Motor neuron (in vitro differentiated cells): Measurements from ENCODE around the gene NDUFA7. TPM values are rescaled to one million over a fixed set of nuclear protein-coding genes. Genes with fewer than 3 reads are reported as not detected.
A peak's percentile ranks its signal among the peaks of the same experiment; 100 is the strongest.
"Not testable (repeated sequence)": the region's sequence is repeated elsewhere in the genome, so short reads cannot be mapped to it uniquely, and the experiment has no call there.

Experiments used
- ATAC-seq, 8 experiments: fragments of 200-7000 bp; cut with Tn5 transposase; replicated peaks in 6 of 8; 2 replicates each; pipeline ENCODE4 v1.8.0; 2021; ENCODE audit warnings: mild to moderate bottlenecking in 8 of 8, moderate library complexity in 8 of 8
- H3K27ac ChIP-seq, 2 donors: fragments of 250-450 bp; sonication (Bioruptor Pico); 2 replicates each; pipeline ENCODE4 v1.9.0; 2021; ENCODE audit warnings: antibody characterized with exemption in 2 of 2, mild to moderate bottlenecking in 2 of 2, moderate library complexity in 1 of 2
- H3K4me1 ChIP-seq, 2 donors: fragments of 250-450 bp; sonication (Bioruptor Pico); replicated peaks in 1 of 2; 2 replicates each; pipeline ENCODE4 v1.6.1; 2021; ENCODE audit warnings: antibody characterized with exemption in 2 of 2, mild to moderate bottlenecking in 2 of 2, moderate library complexity in 1 of 2
- H3K4me3 ChIP-seq, 5 donors: fragments of 250-450 bp; sonication (Bioruptor Pico); 2 replicates each; pipeline ENCODE4 v1.9.0; 2021; ENCODE audit warnings: antibody characterized with exemption in 5 of 5, mild to moderate bottlenecking in 5 of 5, moderate library complexity in 4 of 5
- WGBS, 10 experiments: fragments of 450-650 bp; shearing (Covaris generic); methylation state at CpG; one replicate each; pipeline ENCODE4 v1.0.0; 2022; 5-methylcytosine and 5-hydroxymethylcytosine counted together
- in situ Hi-C, 9 experiments: fragments of 400-800 bp; cut with MboI; loops; one replicate each; pipeline ENCODE4 v1.15.0; 2021; ENCODE audit warnings: low sequenced_read_pairs in 9 of 9, low pct_unique_long_range_greater_than_20kb in 2 of 9; ENCODE audit not compliant: unreplicated experiment in 9 of 9
- total RNA-seq, 8 experiments: library from RNA; unstranded; fragments of 300-600 nt; gene quantifications; 2 replicates each; pipeline versions ENCODE4 v1.2.3 to v1.2.4, GENCODE V29; 2022

Gene NDUFA7
- total RNA-seq, 8 experiments from 2014 or later, result 129 to 183 (median 162) TPM

GRCh38 chr19:8307965-8308866, 13.0 kb downstream of the NDUFA7 start, which contains the start of gene CD320:
Gene CD320 (minus strand): TSS chr19:8308358. CDS start chr19:8308290, 68 bp downstream.
- peak within 1 kb of the TSS; percentile 88 to 96 for H3K27ac ChIP-seq
- H3K4me3 ChIP-seq, result peak within 1 kb of the TSS; percentile 55 to 89 (median 62)
- WGBS, 10 experiments, result 0 to 7% (median 0%) methylated on average over 1 to 16 of the region's 63 CpGs

GRCh38 chr19:8307400-8307964, 13.7 kb downstream of the NDUFA7 start:
- Histone ChIP-seq H3K27ac (peak overlapping the region; percentile 88 to 96), H3K4me3 (peak overlapping the region; percentile 55 to 89 (median 62)), H3K4me1 (peaks cover 8 to 11% of the 10 kb centered on the region in 2 donors)
- peak in 6 of 8 experiments; percentile 0 to 17 (median 3) for ATAC-seq
- WGBS, 10 experiments, result 0 to 14% (median 3%) methylated on average over 3 to 16 of the region's 24 CpGs; no CpG with 5 or more reads in 3 of the 10 experiments
- in situ Hi-C loops, result no loop called here

More at GRCh38 chr19:8307965-8308866, 13.0 kb downstream of the NDUFA7 start, which contains the start of gene CD320:
- H3K4me1 ChIP-seq, result peaks cover 8 to 11% of the 10 kb centered on the region in 2 donors
- in situ Hi-C loops, result no loop called here
- ATAC-seq, result peak; percentile 75 to 93 (median 90)

- H3K4me1 ChIP-seq, result peaks cover 8 to 11% of the 10 kb centered on the region in 2 donors
- ATAC-seq, result no peak
- H3K4me3 ChIP-seq, result no peak overlapping the region
- no peak overlapping the region for H3K27ac ChIP-seq
- in situ Hi-C loops, result no loop called here
- WGBS, 10 experiments, result 0 to 100% (median 82%) methylated on average over 1 to 6 of the region's 17 CpGs; no CpG with 5 or more reads in 5 of the 10 experiments
Observed at GRCh38 chr19:8306235-8307054, 14.7 kb downstream of the NDUFA7 start.

DNA sequence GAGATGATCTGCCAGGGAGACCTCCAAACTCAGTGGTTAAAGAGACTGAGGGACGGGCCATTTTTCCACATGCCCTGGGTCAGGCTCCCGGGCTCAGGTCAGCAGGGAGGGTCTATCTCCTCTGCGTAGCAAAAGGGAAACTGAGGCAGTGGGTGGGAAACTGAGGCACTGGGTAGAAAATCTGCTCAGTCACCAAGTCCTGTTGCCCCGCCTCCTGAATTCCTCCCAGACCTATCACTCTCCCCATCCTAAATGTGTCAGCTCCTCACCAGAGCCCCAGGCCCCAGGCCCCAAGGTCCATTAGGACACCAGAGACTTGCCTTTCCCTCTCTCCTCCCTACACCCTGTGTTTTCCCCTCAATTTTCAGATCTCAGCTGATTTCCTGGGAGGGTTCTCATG, 15.4 kb downstream of the NDUFA7 start:
- no peak for ATAC-seq
- WGBS, 10 experiments, result 80 to 100% (median 95%) methylated on average over 1 to 3 of the region's 4 CpGs; no CpG with 5 or more reads in 5 of the 10 experiments
- H3K4me3 ChIP-seq, result no peak overlapping the region
- H3K27ac ChIP-seq, result no peak overlapping the region
- H3K4me1 ChIP-seq, result peaks cover 8 to 11% of the 10 kb centered on the region in 2 donors
- in situ Hi-C loops, result no loop called here

DNA sequence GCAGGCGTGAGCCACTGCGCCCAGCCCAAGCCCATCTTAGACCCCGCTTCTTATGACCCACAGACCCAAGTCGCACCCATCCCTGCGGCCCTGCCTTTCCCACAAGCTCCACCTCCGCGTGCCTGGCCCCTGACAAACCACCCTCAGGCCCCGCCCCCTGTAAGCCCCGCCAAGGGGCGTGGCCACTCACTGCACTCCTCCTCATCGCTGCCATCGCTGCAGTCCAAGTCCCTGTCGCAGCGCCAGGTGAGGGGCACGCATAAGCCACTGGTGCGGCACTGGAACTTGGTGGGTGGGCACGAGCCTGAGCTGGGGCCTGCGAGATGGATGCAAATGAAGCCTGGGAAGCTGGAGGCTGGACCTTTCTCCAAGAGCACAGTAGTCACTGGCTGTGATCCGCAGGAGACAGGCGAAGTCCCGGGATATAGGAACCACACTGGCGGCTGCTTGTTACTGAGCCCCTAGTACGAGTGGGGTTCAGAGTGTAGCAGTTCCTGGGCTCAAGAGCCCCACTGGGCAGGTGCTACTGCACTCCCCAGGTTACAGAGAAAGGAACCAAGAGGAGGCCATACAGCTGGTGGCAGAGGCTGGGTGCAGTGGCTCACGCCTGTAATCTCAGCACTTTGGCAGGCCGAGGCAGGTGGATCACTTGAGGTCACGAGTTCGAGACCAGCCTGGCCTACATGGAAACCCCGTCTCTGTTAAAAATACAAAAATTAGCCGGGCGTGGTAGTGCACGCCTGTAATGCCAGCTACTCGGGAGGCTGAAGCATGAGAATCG, 16.1 kb downstream of the NDUFA7 start:
- Histone ChIP-seq H3K27ac (no peak overlapping the region), H3K4me3 (no peak overlapping the region), H3K4me1 (peaks cover 8 to 11% of the 10 kb centered on the region in 2 donors)
- in situ Hi-C loops, result no loop called here
- 39 to 83% (median 67%) methylated on average over 1 to 17 of the region's 33 CpGs; no CpG with 5 or more reads in 1 of the 10 experiments for WGBS, 10 experiments
- peak in 2 of 8 experiments; percentile 15 to 18 for ATAC-seq

- H3K27ac ChIP-seq, result no peak overlapping the region
- no peak for ATAC-seq
- 91 to 100% (median 100%) methylated on average over 2 to 6 of the region's 7 CpGs; no CpG with 5 or more reads in 7 of the 10 experiments for WGBS, 10 experiments
- H3K4me1 ChIP-seq, result peaks cover 0 to 4% of the 10 kb centered on the region in 2 donors
- in situ Hi-C loops, result no loop called here
- no peak overlapping the region for H3K4me3 ChIP-seq
Observed at GRCh38 chr19:8302734-8303133, 18.4 kb downstream of the NDUFA7 start.

DNA sequence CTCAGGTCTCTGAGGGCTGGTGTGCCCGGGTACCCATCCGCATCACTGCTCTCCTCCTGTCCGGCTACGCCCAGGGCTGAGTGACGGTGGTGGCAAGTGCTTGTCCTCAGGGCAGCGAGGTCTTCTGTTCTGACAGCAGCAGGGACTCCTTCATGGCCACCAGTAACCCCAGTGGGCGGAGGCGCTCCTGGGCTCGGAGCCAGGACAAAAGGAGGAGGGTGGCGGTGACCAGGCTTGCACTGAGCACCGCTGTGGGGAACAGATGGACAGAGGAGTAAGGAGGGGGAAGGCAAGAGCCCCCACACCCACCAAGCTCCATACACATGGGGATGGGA, 18.9 kb downstream of the NDUFA7 start:
- peaks cover 0 to 4% of the 10 kb centered on the region in 2 donors for H3K4me1 ChIP-seq
- WGBS, 10 experiments, result 80 to 92% methylated on average over 2 to 7 of the region's 11 CpGs; no CpG with 5 or more reads in 8 of the 10 experiments
- in situ Hi-C loops, result no loop called here
- ATAC-seq, result peak in 5 of 8 experiments; percentile 11 to 79 (median 18)
- H3K27ac ChIP-seq, result no peak overlapping the region
- no peak overlapping the region for H3K4me3 ChIP-seq

GRCh38 chr19:8291337-8291736, 29.8 kb downstream of the NDUFA7 start:
- in situ Hi-C loops, H3K27ac ChIP-seq, H3K4me1 ChIP-seq, H3K4me3 ChIP-seq: not testable (repeated sequence)
- WGBS, 10 experiments, result no CpG with 5 or more reads among the region's 9 CpGs
- peak; percentile 57 to 97 (median 72) for ATAC-seq

DNA sequence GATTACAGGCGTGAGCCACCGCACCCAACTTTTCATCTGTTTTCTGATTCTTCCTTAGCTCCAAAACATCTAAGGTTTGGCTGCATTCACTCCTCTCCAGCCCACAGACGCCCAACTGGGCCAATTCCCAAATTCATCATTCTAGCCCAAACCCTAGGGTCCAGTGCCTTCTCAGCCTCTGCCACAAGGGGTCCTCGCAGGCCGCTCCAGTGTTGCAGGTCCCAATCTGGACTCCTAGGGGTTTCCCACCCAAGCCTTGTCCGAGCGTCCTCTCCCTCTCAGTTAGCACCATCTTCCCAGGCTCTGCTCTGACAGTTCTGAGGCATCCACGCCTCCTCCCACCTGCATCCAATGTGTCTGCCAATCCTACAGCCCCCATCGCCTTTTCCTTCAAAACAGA, 44.7 kb downstream of the NDUFA7 start:
- H3K4me3 ChIP-seq, in situ Hi-C loops, H3K4me1 ChIP-seq, H3K27ac ChIP-seq: not testable (repeated sequence)
- WGBS, 10 experiments, result no CpG with 5 or more reads among the region's 9 CpGs
- peak; percentile 55 to 97 (median 72) for ATAC-seq

GRCh38 chr19:8269724-8270123, 51.5 kb downstream of the NDUFA7 start:
- no peak overlapping the region for H3K27ac ChIP-seq
- H3K4me1 ChIP-seq, result peaks cover 2 to 3% of the 10 kb centered on the region in 2 donors
- no peak for ATAC-seq
- no peak overlapping the region for H3K4me3 ChIP-seq
- 80 to 100% (median 86%) methylated on average over 1 to 3 of the region's 3 CpGs; no CpG with 5 or more reads in 4 of the 10 experiments for WGBS, 10 experiments
- in situ Hi-C loops, result no loop called here

DNA sequence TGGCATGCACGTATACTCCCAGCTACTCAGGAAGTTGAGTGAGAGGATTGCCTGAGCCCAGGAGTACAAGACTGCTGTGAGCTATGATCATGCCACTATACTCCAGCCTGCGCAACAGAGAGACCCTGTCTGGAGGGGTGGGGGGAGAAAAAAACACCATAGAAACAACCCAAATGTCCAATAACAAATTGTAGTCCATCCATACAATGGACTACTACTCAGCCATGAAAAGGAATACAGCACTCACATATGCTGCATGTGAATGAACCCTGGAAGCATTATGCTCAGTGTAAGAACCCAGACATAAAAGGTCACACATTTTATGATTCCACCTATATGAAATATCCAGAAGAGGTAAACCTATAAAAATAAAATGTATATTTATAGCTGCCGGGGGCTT, 55.3 kb downstream of the NDUFA7 start:
- H3K4me1 ChIP-seq, result peaks cover 2 to 6% of the 10 kb centered on the region in 2 donors
- in situ Hi-C loops, result no loop called here
- no peak for ATAC-seq
- no peak overlapping the region for H3K4me3 ChIP-seq
- WGBS, 10 experiments, result 60 to 100% (median 83%) methylated on average over 1 to 3 of the region's 3 CpGs; no CpG with 5 or more reads in 3 of the 10 experiments
- no peak overlapping the region for H3K27ac ChIP-seq

- H3K4me1 ChIP-seq, result peaks cover 2 to 12% of the 10 kb centered on the region in 2 donors
- H3K4me3 ChIP-seq, ATAC-seq, H3K27ac ChIP-seq, in situ Hi-C loops: not testable (repeated sequence)
- 63 to 100% (median 73%) methylated on average over 1 to 3 of the region's 4 CpGs; no CpG with 5 or more reads in 4 of the 10 experiments for WGBS, 10 experiments
Observed at GRCh38 chr19:8264248-8264647, 56.9 kb downstream of the NDUFA7 start.
